HL-60 (cell line): ENCODE data around the gene PRKACB.

Source experiments
- POLR2AphosphoS5 ChIP-seq: IDR thresholded peaks from 2 replicates; pipeline ENCODE4 v1.6.1; 2012; ENCODE audit warnings: low read depth
- TF ChIP-seq, protein P1 (sequence below): IDR thresholded peaks from 2 replicates; pipeline ENCODE4 v1.6.1; 2012; ENCODE audit warnings: low read depth; ENCODE audit not compliant: insufficient replicate concordance
- TF ChIP-seq, protein P2 (sequence below): IDR thresholded peaks from one replicate; pipeline ENCODE4 v1.5.1; 2011; ENCODE audit warnings: low read length, control low read depth, inconsistent platforms; ENCODE audit not compliant: insufficient read depth

DNA sequence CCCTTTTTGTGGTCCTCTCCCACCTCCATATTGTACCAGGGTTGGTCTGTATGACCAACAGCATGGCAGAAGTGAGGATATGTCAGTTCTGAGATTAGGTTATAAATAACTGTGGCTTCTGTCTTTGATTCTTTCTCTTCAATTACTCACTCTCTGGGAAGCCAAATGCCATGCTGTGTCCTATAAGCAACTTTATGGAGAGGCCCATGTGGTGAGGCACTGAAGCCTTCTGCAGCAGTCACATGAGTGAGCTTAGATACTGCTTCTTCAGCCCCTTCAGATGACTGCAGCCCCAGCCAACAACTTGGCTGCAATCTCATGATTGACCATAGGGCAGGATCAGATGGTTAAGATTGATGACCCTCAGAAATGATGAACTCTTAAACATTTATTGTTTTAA is 123.4 kb downstream of the PRKACB start:
- TF ChIP-seq, protein P1, sequence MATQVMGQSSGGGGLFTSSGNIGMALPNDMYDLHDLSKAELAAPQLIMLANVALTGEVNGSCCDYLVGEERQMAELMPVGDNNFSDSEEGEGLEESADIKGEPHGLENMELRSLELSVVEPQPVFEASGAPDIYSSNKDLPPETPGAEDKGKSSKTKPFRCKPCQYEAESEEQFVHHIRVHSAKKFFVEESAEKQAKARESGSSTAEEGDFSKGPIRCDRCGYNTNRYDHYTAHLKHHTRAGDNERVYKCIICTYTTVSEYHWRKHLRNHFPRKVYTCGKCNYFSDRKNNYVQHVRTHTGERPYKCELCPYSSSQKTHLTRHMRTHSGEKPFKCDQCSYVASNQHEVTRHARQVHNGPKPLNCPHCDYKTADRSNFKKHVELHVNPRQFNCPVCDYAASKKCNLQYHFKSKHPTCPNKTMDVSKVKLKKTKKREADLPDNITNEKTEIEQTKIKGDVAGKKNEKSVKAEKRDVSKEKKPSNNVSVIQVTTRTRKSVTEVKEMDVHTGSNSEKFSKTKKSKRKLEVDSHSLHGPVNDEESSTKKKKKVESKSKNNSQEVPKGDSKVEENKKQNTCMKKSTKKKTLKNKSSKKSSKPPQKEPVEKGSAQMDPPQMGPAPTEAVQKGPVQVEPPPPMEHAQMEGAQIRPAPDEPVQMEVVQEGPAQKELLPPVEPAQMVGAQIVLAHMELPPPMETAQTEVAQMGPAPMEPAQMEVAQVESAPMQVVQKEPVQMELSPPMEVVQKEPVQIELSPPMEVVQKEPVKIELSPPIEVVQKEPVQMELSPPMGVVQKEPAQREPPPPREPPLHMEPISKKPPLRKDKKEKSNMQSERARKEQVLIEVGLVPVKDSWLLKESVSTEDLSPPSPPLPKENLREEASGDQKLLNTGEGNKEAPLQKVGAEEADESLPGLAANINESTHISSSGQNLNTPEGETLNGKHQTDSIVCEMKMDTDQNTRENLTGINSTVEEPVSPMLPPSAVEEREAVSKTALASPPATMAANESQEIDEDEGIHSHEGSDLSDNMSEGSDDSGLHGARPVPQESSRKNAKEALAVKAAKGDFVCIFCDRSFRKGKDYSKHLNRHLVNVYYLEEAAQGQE: no peak
- TF ChIP-seq, protein P2, sequence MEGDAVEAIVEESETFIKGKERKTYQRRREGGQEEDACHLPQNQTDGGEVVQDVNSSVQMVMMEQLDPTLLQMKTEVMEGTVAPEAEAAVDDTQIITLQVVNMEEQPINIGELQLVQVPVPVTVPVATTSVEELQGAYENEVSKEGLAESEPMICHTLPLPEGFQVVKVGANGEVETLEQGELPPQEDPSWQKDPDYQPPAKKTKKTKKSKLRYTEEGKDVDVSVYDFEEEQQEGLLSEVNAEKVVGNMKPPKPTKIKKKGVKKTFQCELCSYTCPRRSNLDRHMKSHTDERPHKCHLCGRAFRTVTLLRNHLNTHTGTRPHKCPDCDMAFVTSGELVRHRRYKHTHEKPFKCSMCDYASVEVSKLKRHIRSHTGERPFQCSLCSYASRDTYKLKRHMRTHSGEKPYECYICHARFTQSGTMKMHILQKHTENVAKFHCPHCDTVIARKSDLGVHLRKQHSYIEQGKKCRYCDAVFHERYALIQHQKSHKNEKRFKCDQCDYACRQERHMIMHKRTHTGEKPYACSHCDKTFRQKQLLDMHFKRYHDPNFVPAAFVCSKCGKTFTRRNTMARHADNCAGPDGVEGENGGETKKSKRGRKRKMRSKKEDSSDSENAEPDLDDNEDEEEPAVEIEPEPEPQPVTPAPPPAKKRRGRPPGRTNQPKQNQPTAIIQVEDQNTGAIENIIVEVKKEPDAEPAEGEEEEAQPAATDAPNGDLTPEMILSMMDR: no peak
- no peak for TF ChIP-seq POLR2AphosphoS5
